ENCODE data around the gene PITPNB.

- TF ChIP-seq POLR2AphosphoS5 (IDR thresholded peaks at IDR 0.05; ENCODE audit: borderline replicate concordance, low read depth, low read length) (no peak), EZH2 (IDR thresholded peaks at IDR 0.05) (no peak)
These were observed 55.5 kb downstream of the PITPNB start for GRCh38 chr22:27863556-27863955.

Data from SK-N-MC (cell line).